Prostate gland (tissue), 2 donors: ENCODE data around the gene CPNE4. TPM values are rescaled to one million over a fixed set of nuclear protein-coding genes. Genes with fewer than 3 reads are reported as not detected.
"Not testable (repeated sequence)": the region's sequence is repeated elsewhere in the genome, so short reads cannot be mapped to it uniquely, and the experiment has no call there.

Experiments
- DNase-seq: peaks from one replicate; pipeline ENCODE4 v3.0.0-alpha.2; 2019; ENCODE audit warnings: low spot score
- H3K27ac ChIP-seq, 2 donors: fragments of 200-600 bp; sonication (generic); 2 replicates each; pipeline ENCODE4 v1.5.1; 2017 to 2019
- H3K27me3 ChIP-seq: fragments of 200-600 bp; sonication (generic); replicated peaks from 2 replicates; pipeline ENCODE4 v1.5.1; 2019; ENCODE audit not compliant: insufficient read depth
- H3K36me3 ChIP-seq, 2 donors: fragments of 200-600 bp; sonication (generic); 1 replicate in 1 of 2; 2 replicates in 1 of 2; pipeline versions ENCODE4 v1.5.1 to v1.8.1; 2017 to 2019
- H3K4me1 ChIP-seq: fragments of 200-600 bp; sonication (generic); replicated peaks from 2 replicates; pipeline ENCODE4 v1.5.1; 2019
- H3K4me3 ChIP-seq, 2 donors: fragments of 200-600 bp; sonication (generic); 2 replicates each; pipeline ENCODE4 v1.5.1; 2017 to 2019
- H3K9me3 ChIP-seq: fragments of 200-600 bp; sonication (generic); 2 replicates; pipeline ENCODE4 v1.5.1; 2017
- CTCF ChIP-seq, 4 experiments: fragments of 200-600 bp in 2 of 4; fragments of 450-650 bp in 2 of 4; sonication (generic) in 2 of 4; IDR thresholded peaks; 1 replicate in 3 of 4; 2 replicates in 1 of 4; pipeline ENCODE4 v1.5.1; 2016 to 2019; ENCODE audit warnings: antibody characterized with exemption in 4 of 4, mild to moderate bottlenecking in 2 of 4, moderate library complexity in 2 of 4
- POLR2A ChIP-seq: fragments of 450-650 bp; IDR thresholded peaks from one replicate; pipeline ENCODE4 v1.6.1; 2016; ENCODE audit warnings: antibody characterized with exemption, mild to moderate bottlenecking
- POLR2AphosphoS5 ChIP-seq: sonication (generic); formaldehyde crosslinking; IDR thresholded peaks from one replicate; pipeline ENCODE4 v1.6.1; 2017; ENCODE audit warnings: antibody characterized with exemption
- WGBS: methylation state at CpG from one replicate; pipeline ENCODE4 v1.1.5; 2018; 5-methylcytosine and 5-hydroxymethylcytosine counted together
- intact Hi-C: fragments of 100-400 bp; cut with DNase I; formaldehyde crosslinking; loops from one replicate; pipeline ENCODE4 v1.14.2; 2022
- total RNA-seq, 2 donors: library from RNA; depleted of rRNA; stranded (reverse); fragments of >200 nt; gene quantifications; one replicate each; pipeline ENCODE4 v1.1.0, GENCODE V29; 2016

Gene CPNE4
- total RNA-seq, 2 donors from 2014 or later: 39.9 to 68.2 TPM

- Histone ChIP-seq H3K36me3 (no peaks in the 10 kb centered on the region), H3K27me3 (no peaks in the 10 kb centered on the region), H3K4me3 (peak within 1 kb of the TSS; percentile 53 to 58), H3K4me1 (peaks cover 3% of the 10 kb centered on the region), H3K9me3 (no peaks in the 10 kb centered on the region), H3K27ac (peak within 1 kb of the TSS; percentile 13 to 59)
- TF ChIP-seq POLR2AphosphoS5 (peak; percentile 91), CTCF (IDR thresholded peaks at IDR 0.05) (peak in 1 of 4 experiments; percentile 5), POLR2A (peak; percentile 21)
- intact Hi-C loops: no loop called here
- DNase-seq: peak; percentile 73
- WGBS: 2% methylated on average over 46 of the region's 47 CpGs
These were observed 532.1 kb downstream of the CPNE4 start, which contains the start of gene MRPL3 for GRCh38 chr3:131502530-131503319. Gene MRPL3 (minus strand): TSS chr3:131502971. CDS start chr3:131502821, 150 bp downstream.

- Histone ChIP-seq H3K27ac (no peak overlapping the region), H3K36me3 (no peaks in the 10 kb centered on the region), H3K9me3 (no peaks in the 10 kb centered on the region), H3K4me1 (peaks cover 3% of the 10 kb centered on the region), H3K4me3 (peak overlapping the region; percentile 53 to 58), H3K27me3 (no peaks in the 10 kb centered on the region)
- WGBS: 40% methylated on average over 2 of the region's 2 CpGs
- TF ChIP-seq POLR2AphosphoS5 (no peak), POLR2A (no peak), CTCF (IDR thresholded peaks at IDR 0.05) (no peak)
- intact Hi-C loops: no loop called here
- DNase-seq: no peak
These were observed 532.9 kb downstream of the CPNE4 start for GRCh38 chr3:131501949-131502348.

GRCh38 chr3:131494706-131495105 lies 540.1 kb downstream of the CPNE4 start:
- intact Hi-C loops: no loop called here
- no peaks in the 10 kb centered on the region for H3K27me3 ChIP-seq
- no peak overlapping the region for H3K27ac ChIP-seq
- TF ChIP-seq CTCF (IDR thresholded peaks at IDR 0.05): no peak
- TF ChIP-seq POLR2AphosphoS5: no peak
- no peak for TF ChIP-seq POLR2A
- H3K9me3 ChIP-seq: no peaks in the 10 kb centered on the region
- no peaks in the 10 kb centered on the region for H3K36me3 ChIP-seq
- no peak for DNase-seq
- 62% methylated on average over 1 of the region's 1 CpG for WGBS
- no peak overlapping the region for H3K4me3 ChIP-seq
- no peaks in the 10 kb centered on the region for H3K4me1 ChIP-seq

GRCh38 chr3:131491775-131492174 lies 543.0 kb downstream of the CPNE4 start:
- Histone ChIP-seq H3K4me3 (no peak overlapping the region), H3K27ac (no peak overlapping the region), H3K27me3 (no peaks in the 10 kb centered on the region), H3K36me3 (no peaks in the 10 kb centered on the region), H3K9me3 (no peaks in the 10 kb centered on the region), H3K4me1 (no peaks in the 10 kb centered on the region)
- WGBS: 97% methylated on average over 2 of the region's 2 CpGs
- TF ChIP-seq POLR2AphosphoS5 (no peak), CTCF (IDR thresholded peaks at IDR 0.05) (no peak), POLR2A (no peak)
- DNase-seq: no peak
- intact Hi-C loops: no loop called here

GRCh38 chr3:131491084-131491483 lies 543.7 kb downstream of the CPNE4 start:
- Histone ChIP-seq H3K9me3 (no peaks in the 10 kb centered on the region), H3K27me3 (no peaks in the 10 kb centered on the region)
- DNase-seq: no peak

GRCh38 chr3:131486545-131486944 lies 548.3 kb downstream of the CPNE4 start:
- H3K9me3 ChIP-seq, H3K4me1 ChIP-seq, H3K27me3 ChIP-seq, H3K36me3 ChIP-seq, intact Hi-C loops, H3K27ac ChIP-seq, H3K4me3 ChIP-seq, DNase-seq: not testable (repeated sequence)
- 90% methylated on average over 3 of the region's 3 CpGs for WGBS

More at GRCh38 chr3:131491084-131491483, 543.7 kb downstream of the CPNE4 start:
- Histone ChIP-seq H3K4me3 (no peak overlapping the region), H3K27ac (no peak overlapping the region), H3K36me3 (no peaks in the 10 kb centered on the region), H3K4me1 (no peaks in the 10 kb centered on the region)
- no peak for TF ChIP-seq POLR2AphosphoS5
- no peak for TF ChIP-seq CTCF (IDR thresholded peaks at IDR 0.05)
- TF ChIP-seq POLR2A: no peak
- 93% methylated on average over 2 of the region's 2 CpGs for WGBS
- intact Hi-C loops: no loop called here
